Neural cell (in vitro differentiated cells): ENCODE data around the gene BCAR3. TPM values are rescaled to one million over a fixed set of nuclear protein-coding genes. Genes with fewer than 3 reads are reported as not detected.

Experiments
- H2AFZ ChIP-seq: fragments of 200-600, 300-800 bp; sonication (generic), shearing (Covaris generic); 2 replicates; pipeline ENCODE4 v1.6.0; 2014; ENCODE audit warnings: low read depth, mild to moderate bottlenecking, antibody characterized with exemption, low read length, moderate library complexity
- H3F3A ChIP-seq: fragments of 200-600 bp; shearing (Covaris generic); 2 replicates; pipeline ENCODE4 v1.6.1; 2016; ENCODE audit warnings: mild to moderate bottlenecking, moderate library complexity, mixed read lengths, antibody characterized with exemption, low read length; ENCODE audit not compliant: insufficient read depth, poor library complexity, severe bottlenecking
- H3K27ac ChIP-seq: fragments of 200-600, 300-800 bp; sonication (generic), shearing (Covaris generic); 2 replicates; pipeline ENCODE4 v1.5.1; 2014; ENCODE audit warnings: mild to moderate bottlenecking, low read length, moderate library complexity
- H3K27me3 ChIP-seq: fragments of 300-800, 200-600 bp; sonication (generic), shearing (Covaris generic); 2 replicates; pipeline ENCODE4 v1.6.0; 2014; ENCODE audit warnings: mild to moderate bottlenecking, low read depth, low read length, moderate library complexity; ENCODE audit not compliant: insufficient read depth
- H3K36me3 ChIP-seq: fragments of 300-800, 200-600 bp; sonication (generic), shearing (Covaris generic); 2 replicates; pipeline ENCODE4 v1.5.1; 2014; ENCODE audit warnings: mild to moderate bottlenecking, antibody characterized with exemption, low read length, moderate library complexity; ENCODE audit not compliant: insufficient read depth
- H3K4me2 ChIP-seq: fragments of 300-800, 200-600 bp; sonication (generic), shearing (Covaris generic); 2 replicates; pipeline ENCODE4 v1.6.0; 2014; ENCODE audit warnings: mild to moderate bottlenecking, low read length
- H3K4me3 ChIP-seq: fragments of 300-800, 200-600 bp; sonication (generic), shearing (Covaris generic); 2 replicates; pipeline ENCODE4 v1.5.1; 2014; ENCODE audit warnings: mild to moderate bottlenecking, low read length, moderate library complexity
- H3K79me2 ChIP-seq: fragments of 200-600 bp; shearing (Covaris generic); replicated peaks from 2 replicates; pipeline ENCODE4 v1.6.0; 2014; ENCODE audit warnings: mild to moderate bottlenecking, low read length, moderate library complexity; ENCODE audit not compliant: insufficient read depth
- H3K9ac ChIP-seq: fragments of 300-800, 200-600 bp; sonication (generic), shearing (Covaris generic); 2 replicates; pipeline ENCODE4 v1.6.1; 2016; ENCODE audit warnings: mild to moderate bottlenecking, low read length, mixed read lengths
- H3K9me2 ChIP-seq: fragments of 200-600 bp; shearing (Covaris generic); 2 replicates; pipeline ENCODE4 v1.6.1; 2016; ENCODE audit warnings: mild to moderate bottlenecking, low read length, mixed read lengths; ENCODE audit not compliant: insufficient read depth
- H3K9me3 ChIP-seq: fragments of 200-600, 300-800 bp; sonication (generic), shearing (Covaris generic); 2 replicates; pipeline ENCODE4 v1.6.1; 2016; ENCODE audit warnings: mild to moderate bottlenecking, mixed run types, low read length, moderate library complexity, mixed read lengths
- H4K20me1 ChIP-seq: fragments of 200-600 bp; shearing (Covaris generic); 2 replicates; pipeline ENCODE4 v1.6.1; 2016; ENCODE audit warnings: mild to moderate bottlenecking, mixed run types; ENCODE audit not compliant: insufficient read depth
- CTCF ChIP-seq: fragments of 450-650 bp; IDR thresholded peaks from 2 replicates; pipeline ENCODE4 v1.5.1; 2014; ENCODE audit warnings: antibody characterized with exemption, mild to moderate bottlenecking, moderate library complexity; ENCODE audit not compliant: poor library complexity, severe bottlenecking
- EP300 ChIP-seq: fragments of 450-650 bp; conservative IDR thresholded peaks from 2 replicates; pipeline ENCODE4 v1.6.1; 2014; ENCODE audit warnings: antibody characterized with exemption, mild to moderate bottlenecking, moderate library complexity; ENCODE audit not compliant: poor library complexity, severe bottlenecking
- EZH2 ChIP-seq: fragments of 200-600, 300-800 bp; shearing (Covaris generic), sonication (generic); IDR thresholded peaks from 2 replicates; pipeline ENCODE4 v1.6.1; 2014; ENCODE audit warnings: antibody characterized with exemption, low read length, borderline replicate concordance, mild to moderate bottlenecking; ENCODE audit not compliant: insufficient read depth, poor library complexity, severe bottlenecking
- MXI1 ChIP-seq: fragments of 450-650 bp; conservative IDR thresholded peaks from 2 replicates; pipeline ENCODE4 v1.6.1; 2014; ENCODE audit warnings: antibody characterized with exemption, mild to moderate bottlenecking; ENCODE audit not compliant: poor library complexity, severe bottlenecking
- POLR2AphosphoS5 ChIP-seq: IDR thresholded peaks from 2 replicates; pipeline ENCODE4 v1.6.1; 2012
- RAD21 ChIP-seq: fragments of 450-650 bp; conservative IDR thresholded peaks from 2 replicates; pipeline ENCODE4 v1.6.1; 2014; ENCODE audit warnings: antibody characterized with exemption, mild to moderate bottlenecking, moderate library complexity
- REST ChIP-seq: IDR thresholded peaks from 2 replicates; pipeline ENCODE4 v1.6.1; 2012; ENCODE audit warnings: borderline replicate concordance
- SMC3 ChIP-seq: fragments of 450-650 bp; conservative IDR thresholded peaks from 2 replicates; pipeline ENCODE4 v1.6.1; 2014; ENCODE audit warnings: antibody characterized with exemption, mild to moderate bottlenecking, moderate library complexity; ENCODE audit not compliant: poor library complexity
- TAF1 ChIP-seq: IDR thresholded peaks from 2 replicates; pipeline ENCODE4 v1.6.1; 2012; ENCODE audit warnings: low read depth
- polyA plus RNA-seq: library from polyadenylated mRNA; depleted of rRNA; stranded (reverse); fragments of >200 nt; gene quantifications from 2 replicates; pipeline ENCODE4 v1.2.3, GENCODE V29; 2014

BCAR3 gene
- polyA plus RNA-seq, 1 donor from 2014 or later, result 2.5 TPM

GRCh38 chr1:93605812-93606512, 75.7 kb downstream of the BCAR3 start:
- no peaks in the 10 kb centered on the region for H3K36me3 ChIP-seq
- H3K9me2 ChIP-seq, result no peaks in the 10 kb centered on the region
- no peaks in the 10 kb centered on the region for H3K27me3 ChIP-seq
- TF ChIP-seq RAD21 (no peak), EZH2 (no peak)
- no peak overlapping the region for H3K9ac ChIP-seq
- no peak overlapping the region for H3K27ac ChIP-seq
- no peaks in the 10 kb centered on the region for H4K20me1 ChIP-seq
- no peaks in the 10 kb centered on the region for H3F3A ChIP-seq
- H3K4me3 ChIP-seq, result no peak overlapping the region
- H3K9me3 ChIP-seq, result no peaks in the 10 kb centered on the region
- no peak overlapping the region for H3K4me2 ChIP-seq
- no peaks in the 10 kb centered on the region for H3K79me2 ChIP-seq
- H2AFZ ChIP-seq, result no peak overlapping the region

- no peaks in the 10 kb centered on the region for H3K27me3 ChIP-seq
- H2AFZ ChIP-seq, result no peak overlapping the region
- H3K36me3 ChIP-seq, result no peaks in the 10 kb centered on the region
- no peak for TF ChIP-seq CTCF
- no peak for TF ChIP-seq POLR2AphosphoS5
- TF ChIP-seq RAD21, result no peak
- no peak for TF ChIP-seq MXI1
- TF ChIP-seq REST, result no peak
- TF ChIP-seq SMC3, result no peak
- no peak for TF ChIP-seq EP300
- no peak for TF ChIP-seq TAF1
- no peak for TF ChIP-seq EZH2
- H3K79me2 ChIP-seq, result no peaks in the 10 kb centered on the region
- no peak overlapping the region for H3K27ac ChIP-seq
- no peaks in the 10 kb centered on the region for H4K20me1 ChIP-seq
- H3K4me3 ChIP-seq, result no peak overlapping the region
- no peaks in the 10 kb centered on the region for H3F3A ChIP-seq
- no peak overlapping the region for H3K4me2 ChIP-seq
- H3K9ac ChIP-seq, result no peak overlapping the region
- no peaks in the 10 kb centered on the region for H3K9me3 ChIP-seq
- no peaks in the 10 kb centered on the region for H3K9me2 ChIP-seq
These were observed 76.5 kb downstream of the BCAR3 start for GRCh38 chr1:93605026-93605568.
